ENCODE data around the gene HDAC4. TPM values are rescaled to one million over a fixed set of nuclear protein-coding genes. Genes with fewer than 3 reads are reported as not detected.

Gene HDAC4
- total RNA-seq, 1 donor from 2014 or later, result 11.8 TPM

GRCh38 chr2:239012936-239013677 lies 387.7 kb downstream of the HDAC4 start:
- H3K9ac ChIP-seq (ENCODE audit: low read length), result no peak overlapping the region
- DNase-seq (ENCODE audit: low read depth) (no peak), FAIRE-seq (no peak)
- H3K36me3 ChIP-seq (ENCODE audit: insufficient read depth, low read length), result no peaks in the 10 kb centered on the region
- no peak overlapping the region for H2AFZ ChIP-seq (ENCODE audit: low read depth, low read length)
- no peak overlapping the region for H3K27ac ChIP-seq (ENCODE audit: low read depth, low read length)
- peaks cover 4% of the 10 kb centered on the region for H3K9me3 Mint-ChIP-seq (ENCODE audit: unreplicated experiment)
- H3K79me2 ChIP-seq (ENCODE audit: insufficient read depth, low read length), result no peaks in the 10 kb centered on the region
- peaks cover 25% of the 10 kb centered on the region for H3K27me3 ChIP-seq (ENCODE audit: insufficient read depth, low read length)
- H3K4me1 ChIP-seq (ENCODE audit: insufficient read depth, low read length), result no peaks in the 10 kb centered on the region
- H3K4me3 ChIP-seq (ENCODE audit: insufficient read depth, low read depth, low read length), result no peak overlapping the region
- H3K4me1 Mint-ChIP-seq (ENCODE audit: low read depth, unreplicated experiment), result no peaks in the 10 kb centered on the region
- no peak overlapping the region for H3K27ac Mint-ChIP-seq (ENCODE audit: unreplicated experiment)
- no peaks in the 10 kb centered on the region for H3K36me3 Mint-ChIP-seq (ENCODE audit: low read depth, unreplicated experiment)
- H3K27me3 Mint-ChIP-seq (ENCODE audit: low read depth, unreplicated experiment), result peaks cover 36% of the 10 kb centered on the region
- no peaks in the 10 kb centered on the region for H4K20me1 ChIP-seq (ENCODE audit: insufficient read depth, low read length)
- H3K9me3 ChIP-seq (ENCODE audit: insufficient read depth, low read depth, low read length), result no peaks in the 10 kb centered on the region
- TF ChIP-seq CTCF (IDR thresholded peaks at IDR 0.05; ENCODE audit: insufficient read depth, low read depth, low read length) (no peak), EZH2 (IDR thresholded peaks at IDR 0.05; ENCODE audit: insufficient read depth, low read length) (no peak)
- no peak overlapping the region for H3K4me3 Mint-ChIP-seq (ENCODE audit: unreplicated experiment)
- H3K4me2 ChIP-seq (ENCODE audit: low read length), result no peak overlapping the region

- FAIRE-seq (no peak), DNase-seq (ENCODE audit: low read depth) (no peak)
- H3K4me2 ChIP-seq (ENCODE audit: low read length), result no peak overlapping the region
- no peaks in the 10 kb centered on the region for H3K79me2 ChIP-seq (ENCODE audit: insufficient read depth, low read length)
- no peaks in the 10 kb centered on the region for H3K4me1 Mint-ChIP-seq (ENCODE audit: low read depth, unreplicated experiment)
- no peaks in the 10 kb centered on the region for H3K9me3 ChIP-seq (ENCODE audit: insufficient read depth, low read depth, low read length)
- no peak overlapping the region for H3K4me3 Mint-ChIP-seq (ENCODE audit: unreplicated experiment)
- peaks cover 6% of the 10 kb centered on the region for H3K9me3 Mint-ChIP-seq (ENCODE audit: unreplicated experiment)
- no peak overlapping the region for H2AFZ ChIP-seq (ENCODE audit: low read depth, low read length)
- H3K36me3 ChIP-seq (ENCODE audit: insufficient read depth, low read length), result no peaks in the 10 kb centered on the region
- H3K4me1 ChIP-seq (ENCODE audit: insufficient read depth, low read length), result no peaks in the 10 kb centered on the region
- no peaks in the 10 kb centered on the region for H4K20me1 ChIP-seq (ENCODE audit: insufficient read depth, low read length)
- H3K36me3 Mint-ChIP-seq (ENCODE audit: low read depth, unreplicated experiment), result no peaks in the 10 kb centered on the region
- H3K27ac Mint-ChIP-seq (ENCODE audit: unreplicated experiment), result no peak overlapping the region
- peaks cover 27% of the 10 kb centered on the region for H3K27me3 ChIP-seq (ENCODE audit: insufficient read depth, low read length)
- no peak overlapping the region for H3K27ac ChIP-seq (ENCODE audit: low read depth, low read length)
- H3K4me3 ChIP-seq (ENCODE audit: insufficient read depth, low read depth, low read length), result no peak overlapping the region
- H3K9ac ChIP-seq (ENCODE audit: low read length), result no peak overlapping the region
- H3K27me3 Mint-ChIP-seq (ENCODE audit: low read depth, unreplicated experiment), result peaks cover 42% of the 10 kb centered on the region
- TF ChIP-seq EZH2 (IDR thresholded peaks at IDR 0.05; ENCODE audit: insufficient read depth, low read length) (no peak), CTCF (IDR thresholded peaks at IDR 0.05; ENCODE audit: insufficient read depth, low read depth, low read length) (no peak)
Observed at GRCh38 chr2:239012228-239012627, 388.6 kb downstream of the HDAC4 start.

GRCh38 chr2:239009589-239009961 lies 391.2 kb downstream of the HDAC4 start:
- peaks cover 7% of the 10 kb centered on the region for H3K9me3 Mint-ChIP-seq (ENCODE audit: unreplicated experiment)
- H3K27ac Mint-ChIP-seq (ENCODE audit: unreplicated experiment), result no peak overlapping the region
- H3K36me3 Mint-ChIP-seq (ENCODE audit: low read depth, unreplicated experiment), result no peaks in the 10 kb centered on the region
- DNase-seq (ENCODE audit: low read depth) (no peak), FAIRE-seq (no peak)
- H3K4me1 Mint-ChIP-seq (ENCODE audit: low read depth, unreplicated experiment), result no peaks in the 10 kb centered on the region
- H3K27ac ChIP-seq (ENCODE audit: low read depth, low read length), result no peak overlapping the region
- no peaks in the 10 kb centered on the region for H4K20me1 ChIP-seq (ENCODE audit: insufficient read depth, low read length)
- TF ChIP-seq CTCF (IDR thresholded peaks at IDR 0.05; ENCODE audit: insufficient read depth, low read depth, low read length) (no peak), EZH2 (IDR thresholded peaks at IDR 0.05; ENCODE audit: insufficient read depth, low read length) (no peak)
- no peak overlapping the region for H2AFZ ChIP-seq (ENCODE audit: low read depth, low read length)
- no peak overlapping the region for H3K9ac ChIP-seq (ENCODE audit: low read length)
- no peak overlapping the region for H3K4me2 ChIP-seq (ENCODE audit: low read length)
- H3K4me3 ChIP-seq (ENCODE audit: insufficient read depth, low read depth, low read length), result no peak overlapping the region
- H3K27me3 Mint-ChIP-seq (ENCODE audit: low read depth, unreplicated experiment), result peaks cover 40% of the 10 kb centered on the region
- no peaks in the 10 kb centered on the region for H3K79me2 ChIP-seq (ENCODE audit: insufficient read depth, low read length)
- no peaks in the 10 kb centered on the region for H3K4me1 ChIP-seq (ENCODE audit: insufficient read depth, low read length)
- peaks cover 22% of the 10 kb centered on the region for H3K27me3 ChIP-seq (ENCODE audit: insufficient read depth, low read length)
- H3K36me3 ChIP-seq (ENCODE audit: insufficient read depth, low read length), result no peaks in the 10 kb centered on the region
- H3K4me3 Mint-ChIP-seq (ENCODE audit: unreplicated experiment), result no peak overlapping the region
- no peaks in the 10 kb centered on the region for H3K9me3 ChIP-seq (ENCODE audit: insufficient read depth, low read depth, low read length)
